Right atrium auricular region (tissue), 2 donors: ENCODE data around the gene TCF12. TPM values are rescaled to one million over a fixed set of nuclear protein-coding genes. Genes with fewer than 3 reads are reported as not detected.

Experiments used
- DNase-seq: peaks from one replicate; pipeline ENCODE4 v3.0.0-alpha.2; 2019; ENCODE audit warnings: low spot score
- H3K27ac ChIP-seq, 2 donors: fragments of 200-600 bp; sonication (generic); 1 replicate in 1 of 2; 2 replicates in 1 of 2; pipeline ENCODE4 v1.5.1; 2016 to 2019
- H3K27me3 ChIP-seq, 2 donors: fragments of 200-600 bp; sonication (generic); one replicate each; pipeline versions ENCODE4 v1.5.1 to v1.6.0; 2017 to 2019
- H3K36me3 ChIP-seq: fragments of 200-600 bp; sonication (generic); one replicate; pipeline ENCODE4 v1.5.1; 2016
- H3K4me1 ChIP-seq, 2 donors: fragments of 200-600 bp; sonication (generic); one replicate each; pipeline versions ENCODE4 v1.5.1 to v1.6.0; 2017 to 2019
- H3K4me3 ChIP-seq, 2 donors: fragments of 200-600 bp; sonication (generic); 1 replicate in 1 of 2; 2 replicates in 1 of 2; pipeline ENCODE4 v1.5.1; 2017 to 2019; ENCODE audit warnings: mild to moderate bottlenecking in 1 of 2, moderate library complexity in 1 of 2
- H3K9me3 ChIP-seq, 2 donors: fragments of 200-600 bp; sonication (generic); one replicate each; pipeline ENCODE4 v1.5.1; 2019
- CTCF ChIP-seq, 2 donors: fragments of 200-600 bp; sonication (generic); IDR thresholded peaks; one replicate each; pipeline ENCODE4 v1.5.1; 2019; ENCODE audit warnings: antibody characterized with exemption in 2 of 2
- total RNA-seq, 2 donors: library from RNA; depleted of rRNA; stranded (reverse); fragments of >200 nt; gene quantifications; one replicate each; pipeline ENCODE4 v1.1.0, GENCODE V29; 2016

TCF12 gene
- total RNA-seq, 2 donors from 2014 or later = 35.2 to 40.0 TPM

- Histone ChIP-seq H3K4me1 (no peaks in the 10 kb centered on the region), H3K36me3 (peaks cover 17% of the 10 kb centered on the region), H3K27me3 (no peaks in the 10 kb centered on the region), H3K4me3 (no peak overlapping the region), H3K27ac (no peak overlapping the region), H3K9me3 (no peaks in the 10 kb centered on the region)
- no peak for DNase-seq
- no peak for TF ChIP-seq CTCF (IDR thresholded peaks at IDR 0.05)
Measured at GRCh38 chr15:57237676-57238075, 319.2 kb downstream of the TCF12 start.

DNA sequence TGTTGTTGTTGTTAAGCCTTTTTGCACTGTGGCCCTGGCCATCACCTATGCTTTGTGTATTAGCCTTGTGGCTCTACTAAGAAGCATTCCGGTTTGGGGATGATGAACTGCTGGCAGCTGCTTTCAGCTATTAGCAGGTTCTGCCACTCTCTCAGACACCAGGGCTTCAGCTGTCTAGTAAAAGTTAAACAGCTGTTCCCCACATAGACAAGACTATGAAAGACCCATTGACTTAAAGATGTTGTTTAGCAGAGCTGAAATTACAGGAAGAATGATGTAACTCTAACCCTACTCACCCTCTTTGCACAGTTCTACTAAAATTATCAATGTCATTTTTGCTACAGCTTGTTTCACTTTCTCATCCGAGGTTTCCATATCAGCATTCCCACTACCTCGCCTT, 326.7 kb downstream of the TCF12 start:
- H3K27ac ChIP-seq = no peak overlapping the region
- no peak overlapping the region for H3K4me3 ChIP-seq
- no peak for TF ChIP-seq CTCF (IDR thresholded peaks at IDR 0.05)
- no peaks in the 10 kb centered on the region for H3K36me3 ChIP-seq
- H3K9me3 ChIP-seq = no peaks in the 10 kb centered on the region
- H3K4me1 ChIP-seq = peaks cover 0 to 5% of the 10 kb centered on the region in 2 donors
- DNase-seq = no peak
- H3K27me3 ChIP-seq = no peaks in the 10 kb centered on the region

GRCh38 chr15:57245714-57246113, 327.3 kb downstream of the TCF12 start:
- no peaks in the 10 kb centered on the region for H3K27me3 ChIP-seq
- no peak for TF ChIP-seq CTCF (IDR thresholded peaks at IDR 0.05)
- peaks cover 0 to 5% of the 10 kb centered on the region in 2 donors for H3K4me1 ChIP-seq
- H3K9me3 ChIP-seq = no peaks in the 10 kb centered on the region
- no peaks in the 10 kb centered on the region for H3K36me3 ChIP-seq
- no peak overlapping the region for H3K4me3 ChIP-seq
- no peak overlapping the region for H3K27ac ChIP-seq
- no peak for DNase-seq

- H3K4me1 ChIP-seq = peaks cover 0 to 5% of the 10 kb centered on the region in 2 donors
- H3K36me3 ChIP-seq = no peaks in the 10 kb centered on the region
- H3K27me3 ChIP-seq = no peaks in the 10 kb centered on the region
Measured at GRCh38 chr15:57248074-57248473, 329.6 kb downstream of the TCF12 start.

DNA sequence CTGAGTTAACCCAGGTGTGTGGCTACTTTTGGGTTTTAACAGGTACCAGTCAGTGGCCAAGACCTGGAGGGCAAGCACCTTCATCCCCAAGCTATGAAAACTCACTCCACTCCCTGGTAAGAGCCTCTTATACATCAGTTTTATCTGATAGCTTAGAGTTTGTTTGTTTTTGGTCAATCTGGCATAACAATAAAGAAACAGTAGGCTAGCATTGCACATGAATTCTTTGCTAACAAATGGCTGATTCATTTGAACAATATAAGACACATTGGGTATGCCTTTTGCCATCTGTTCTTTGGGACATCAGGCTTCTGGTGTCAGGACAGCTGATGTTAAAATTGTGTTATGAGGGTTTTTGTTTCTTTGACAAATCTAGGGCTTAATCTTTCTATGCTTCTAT, 332.9 kb downstream of the TCF12 start:
- no peaks in the 10 kb centered on the region for H3K4me1 ChIP-seq
- no peaks in the 10 kb centered on the region for H3K27me3 ChIP-seq
- H3K27ac ChIP-seq = no peak overlapping the region
- no peaks in the 10 kb centered on the region for H3K9me3 ChIP-seq
- no peaks in the 10 kb centered on the region for H3K36me3 ChIP-seq
- no peak for TF ChIP-seq CTCF (IDR thresholded peaks at IDR 0.05)
- no peak overlapping the region for H3K4me3 ChIP-seq
- DNase-seq = no peak

More at GRCh38 chr15:57248074-57248473, 329.6 kb downstream of the TCF12 start:
- Histone ChIP-seq H3K4me3 (no peak overlapping the region), H3K27ac (no peak overlapping the region), H3K9me3 (no peaks in the 10 kb centered on the region)
- DNase-seq = no peak
- TF ChIP-seq CTCF (IDR thresholded peaks at IDR 0.05) = no peak

DNA sequence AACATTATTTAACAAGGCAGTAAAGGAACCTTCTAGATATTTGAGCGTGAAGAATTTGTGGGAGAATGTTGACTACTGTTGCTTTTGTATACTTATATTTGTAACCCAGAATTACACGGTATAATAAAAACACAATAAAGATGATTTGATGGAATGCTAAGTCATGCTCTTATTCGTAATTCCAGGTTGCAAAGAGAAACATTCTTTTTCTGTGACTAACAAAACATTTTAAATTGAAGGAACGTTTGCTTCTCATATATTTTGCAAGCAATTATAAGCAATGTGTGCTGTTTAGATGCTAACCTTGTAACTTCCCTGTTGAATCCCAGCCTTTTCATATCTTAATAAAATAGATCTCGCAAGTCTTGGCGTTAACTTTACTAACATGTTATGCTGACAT, 333.5 kb downstream of the TCF12 start:
- Histone ChIP-seq H3K36me3 (no peaks in the 10 kb centered on the region), H3K9me3 (no peaks in the 10 kb centered on the region), H3K27ac (no peak overlapping the region), H3K27me3 (no peaks in the 10 kb centered on the region), H3K4me3 (no peak overlapping the region), H3K4me1 (no peaks in the 10 kb centered on the region)
- no peak for TF ChIP-seq CTCF (IDR thresholded peaks at IDR 0.05)
- DNase-seq = no peak
